GM23248 (cell line): ENCODE results near the gene BLOC1S1. TPM values are rescaled to one million over a fixed set of nuclear protein-coding genes. Genes with fewer than 3 reads are reported as not detected.
A peak's percentile ranks its signal among the peaks of the same experiment; 100 is the strongest.

Experiments
- DNase-seq: peaks from one replicate; pipeline ENCODE4 v3.0.0-alpha.2; 2015
- H2AFZ ChIP-seq: fragments of 200-600 bp; sonication (generic); 2 replicates; pipeline ENCODE4 v1.6.1; 2016; ENCODE audit warnings: antibody characterized with exemption
- H3F3A ChIP-seq: fragments of 200-600 bp; sonication (generic); 2 replicates; pipeline ENCODE4 v1.6.1; 2016; ENCODE audit warnings: mild to moderate bottlenecking, antibody characterized with exemption, mixed run types; ENCODE audit not compliant: insufficient read depth
- H3K27ac ChIP-seq: fragments of 200-600 bp; sonication (generic); 2 replicates; pipeline ENCODE4 v1.5.1; 2016; ENCODE audit warnings: mild to moderate bottlenecking
- H3K27me3 ChIP-seq: fragments of 200-600 bp; sonication (generic); replicated peaks from 2 replicates; pipeline ENCODE4 v1.6.1; 2016; ENCODE audit warnings: mild to moderate bottlenecking; ENCODE audit not compliant: insufficient read depth
- H3K36me3 ChIP-seq: fragments of 200-600 bp; sonication (generic); 2 replicates; pipeline ENCODE4 v1.6.1; 2016; ENCODE audit warnings: low read depth, mild to moderate bottlenecking
- H3K4me1 ChIP-seq: fragments of 200-600 bp; sonication (generic); 2 replicates; pipeline ENCODE4 v1.6.1; 2016; ENCODE audit warnings: mild to moderate bottlenecking; ENCODE audit not compliant: insufficient read depth
- H3K4me2 ChIP-seq: fragments of 200-600 bp; sonication (generic); one replicate; pipeline ENCODE4 v1.6.1; 2016; ENCODE audit warnings: mild to moderate bottlenecking; ENCODE audit not compliant: unreplicated experiment
- H3K4me3 ChIP-seq: fragments of 200-600 bp; sonication (generic); 2 replicates; pipeline ENCODE4 v1.5.1; 2016; ENCODE audit warnings: mild to moderate bottlenecking
- H3K79me2 ChIP-seq: fragments of 200-600 bp; sonication (generic); 2 replicates; pipeline ENCODE4 v1.6.1; 2016; ENCODE audit warnings: mild to moderate bottlenecking; ENCODE audit not compliant: insufficient read depth
- H3K9ac ChIP-seq: fragments of 200-600 bp; sonication (generic); 2 replicates; pipeline ENCODE4 v1.6.1; 2016; ENCODE audit warnings: mild to moderate bottlenecking
- H3K9me2 ChIP-seq: fragments of 200-600 bp; sonication (generic); 2 replicates; pipeline ENCODE4 v1.6.1; 2016; ENCODE audit warnings: mixed run types, mild to moderate bottlenecking, moderate library complexity; ENCODE audit not compliant: insufficient read depth
- H3K9me3 ChIP-seq: fragments of 200-600 bp; sonication (generic); one replicate; pipeline ENCODE4 v1.6.1; 2017; ENCODE audit warnings: low read depth
- H4K20me1 ChIP-seq: fragments of 200-600 bp; sonication (generic); 2 replicates; pipeline ENCODE4 v1.6.0; 2016; ENCODE audit not compliant: insufficient read depth
- EZH2 ChIP-seq: fragments of 200-600 bp; sonication (generic); IDR thresholded peaks from 2 replicates; pipeline ENCODE4 v1.6.1; 2018; ENCODE audit warnings: antibody characterized with exemption, mild to moderate bottlenecking; ENCODE audit not compliant: insufficient read depth, poor library complexity, severe bottlenecking
- EZH2phosphoT487 ChIP-seq: fragments of 200-600 bp; sonication (generic); IDR thresholded peaks from 2 replicates; pipeline ENCODE4 v1.6.1; 2018; ENCODE audit warnings: antibody characterized with exemption, moderate library complexity, mild to moderate bottlenecking, low read depth; ENCODE audit not compliant: insufficient read depth
- WGBS, 2 experiments: methylation state at CpG; one replicate each; pipeline ENCODE4 v1.1.6; 2015 to 2017; ENCODE audit warnings: low lambda C conversion rate in 2 of 2, low coverage in 1 of 2; ENCODE audit errors: missing lambda C conversion rate in 2 of 2; 5-methylcytosine and 5-hydroxymethylcytosine counted together
- in situ Hi-C: fragments of 300-500 bp; cut with MboI; formaldehyde crosslinking; loops from 2 replicates; pipeline ENCODE4 v1.15.0; 2020
- polyA plus RNA-seq: library from polyadenylated mRNA; unstranded; fragments of >200 nt; fragmentation: Nextera tagmentation; extraction: Ambion mirVana; gene quantifications from 2 replicates; pipeline ENCODE4 v1.2.1, GENCODE V29; 2016
- total RNA-seq: library from RNA; depleted of rRNA; stranded (reverse); fragments of >200 nt; shearing (Covaris generic); gene quantifications from 2 replicates; pipeline ENCODE4 v1.2.3, GENCODE V29; 2014; rRNA removed

BLOC1S1 gene
- total RNA-seq (47.6 and 110 TPM in 2 replicates), polyA plus RNA-seq (193 and 197 TPM in 2 replicates)

DNA sequence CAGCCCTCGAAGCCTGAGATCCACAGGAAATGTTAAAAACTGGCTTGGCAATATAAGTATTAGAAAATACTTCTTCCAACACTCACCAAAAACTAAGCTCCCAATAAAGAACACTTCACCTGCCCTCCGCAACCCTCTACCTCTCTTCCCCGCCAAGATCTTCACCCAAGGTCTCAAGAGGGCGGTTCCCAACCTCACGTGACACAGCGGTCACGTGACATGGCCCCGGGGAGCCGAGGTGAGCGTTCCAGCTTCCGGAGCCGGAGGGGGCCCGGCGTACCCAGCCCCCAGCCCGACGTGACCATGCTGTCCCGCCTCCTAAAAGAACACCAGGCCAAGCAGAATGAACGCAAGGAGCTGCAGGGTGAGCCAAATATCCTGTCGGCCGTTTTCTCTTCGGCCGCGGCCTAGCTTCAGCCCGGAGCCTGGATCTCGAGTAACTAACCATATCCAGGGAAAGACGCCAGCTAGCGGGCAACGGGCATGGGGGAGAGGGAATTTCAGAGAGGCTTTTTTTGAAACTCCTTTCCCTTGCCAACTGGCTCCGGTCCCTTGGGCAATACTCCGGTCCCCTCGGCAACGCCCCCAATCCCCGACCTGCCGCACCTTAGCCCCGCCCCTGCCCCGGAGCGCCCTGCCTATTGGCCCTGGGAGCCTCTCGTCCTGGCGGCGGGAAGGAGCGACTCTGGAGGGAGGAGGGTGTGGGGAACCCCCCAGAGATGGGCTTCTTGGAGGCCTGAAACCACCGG is at the start of gene BLOC1S1:
TSS of gene BLOC1S1 (plus strand) at position 214 of the 749 bp plus-strand sequence. CDS start at position 220, 6 bp downstream.
- H3K4me1 ChIP-seq: peaks cover 68% of the 10 kb centered on the region
- peak within 1 kb of the TSS; percentile 89 for H3K9ac ChIP-seq

DNA sequence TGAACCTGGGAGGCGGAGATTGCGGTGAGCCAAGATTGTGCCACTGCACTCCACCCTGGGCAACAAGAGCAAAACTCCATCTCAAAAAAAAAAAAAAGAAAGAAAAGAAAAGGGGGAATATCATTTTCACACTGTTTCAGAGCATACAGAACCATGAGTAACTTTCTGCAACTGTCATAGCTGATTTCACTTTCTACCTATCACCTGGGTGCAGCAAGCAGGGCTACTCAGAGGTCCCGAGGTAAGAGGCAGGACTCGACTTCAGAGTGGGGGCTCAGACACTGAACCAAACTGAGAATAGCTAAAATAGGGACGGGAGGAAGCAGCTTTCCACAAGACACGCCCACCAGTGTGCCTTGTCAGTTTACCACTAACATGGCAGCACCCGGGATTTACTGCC is 49.3 kb upstream of the BLOC1S1 start:
- DNase-seq: no peak
- Histone ChIP-seq H4K20me1 (no peaks in the 10 kb centered on the region), H3K4me2 (no peak overlapping the region), H3K4me3 (no peak overlapping the region), H3K4me1 (no peaks in the 10 kb centered on the region), H3K9me3 (no peaks in the 10 kb centered on the region), H3K9me2 (no peaks in the 10 kb centered on the region), H3K27ac (no peak overlapping the region), H3K9ac (no peak overlapping the region), H3F3A (no peaks in the 10 kb centered on the region), H2AFZ (no peak overlapping the region), H3K36me3 (no peaks in the 10 kb centered on the region), H3K27me3 (no peaks in the 10 kb centered on the region), H3K79me2 (no peaks in the 10 kb centered on the region)
- WGBS, 2 experiments: 68 to 71% methylated on average over 6 to 7 of the region's 7 CpGs
- in situ Hi-C loops: no loop called here
- no peak for TF ChIP-seq EZH2phosphoT487
- TF ChIP-seq EZH2: no peak

More for the DNA sequence above, at the start of gene BLOC1S1:
- Histone ChIP-seq H3K4me2 (peak within 1 kb of the TSS; percentile 78), H3K9me3 (no peaks in the 10 kb centered on the region), H3K27ac (peak within 1 kb of the TSS; percentile 90), H4K20me1 (no peaks in the 10 kb centered on the region), H3K4me3 (peak within 1 kb of the TSS; percentile 85), H3F3A (peaks cover 72% of the 10 kb centered on the region), H2AFZ (peak within 1 kb of the TSS; percentile 89), H3K27me3 (no peaks in the 10 kb centered on the region), H3K9me2 (no peaks in the 10 kb centered on the region), H3K79me2 (0 out of 2 replicates have a peak, but pooled peaks cover 4% of the 10 kb centered on the region), H3K36me3 (no peaks in the 10 kb centered on the region)
- WGBS, 2 experiments: 2 to 3% methylated on average over 41 to 42 of the region's 42 CpGs
- peak; percentile 92 for DNase-seq
- TF ChIP-seq EZH2phosphoT487 (no peak), EZH2 (no peak)
- in situ Hi-C loops: no loop called here

DNA sequence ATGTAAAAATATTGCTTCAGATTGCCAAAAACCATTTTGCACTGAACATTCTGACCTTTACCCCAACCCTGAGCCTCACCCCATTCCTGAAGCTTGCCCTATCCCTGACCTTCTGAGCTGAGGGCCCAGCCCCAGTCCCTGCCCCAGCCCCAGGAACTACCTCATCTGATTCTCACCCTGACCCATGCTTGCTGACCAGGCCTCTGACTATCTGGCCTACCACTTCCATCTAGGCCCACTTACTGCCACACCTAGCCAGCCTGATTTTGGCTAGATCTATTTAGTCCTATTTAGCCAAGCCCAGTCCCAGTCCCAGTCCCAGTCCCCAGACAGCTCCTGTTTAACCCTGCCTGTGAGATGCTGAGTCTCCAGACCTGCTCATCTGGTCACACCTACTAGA is 45.6 kb upstream of the BLOC1S1 start:
- Histone ChIP-seq H3F3A (no peaks in the 10 kb centered on the region), H3K9me3 (no peaks in the 10 kb centered on the region), H3K79me2 (no peaks in the 10 kb centered on the region), H3K36me3 (no peaks in the 10 kb centered on the region), H3K27me3 (no peaks in the 10 kb centered on the region), H3K9me2 (no peaks in the 10 kb centered on the region), H3K4me3 (no peak overlapping the region), H3K4me1 (no peaks in the 10 kb centered on the region), H3K27ac (no peak overlapping the region), H4K20me1 (no peaks in the 10 kb centered on the region), H3K4me2 (no peak overlapping the region), H3K9ac (no peak overlapping the region), H2AFZ (no peak overlapping the region)
- no peak for DNase-seq
- in situ Hi-C loops: no loop called here
- no peak for TF ChIP-seq EZH2phosphoT487
- no peak for TF ChIP-seq EZH2

DNA sequence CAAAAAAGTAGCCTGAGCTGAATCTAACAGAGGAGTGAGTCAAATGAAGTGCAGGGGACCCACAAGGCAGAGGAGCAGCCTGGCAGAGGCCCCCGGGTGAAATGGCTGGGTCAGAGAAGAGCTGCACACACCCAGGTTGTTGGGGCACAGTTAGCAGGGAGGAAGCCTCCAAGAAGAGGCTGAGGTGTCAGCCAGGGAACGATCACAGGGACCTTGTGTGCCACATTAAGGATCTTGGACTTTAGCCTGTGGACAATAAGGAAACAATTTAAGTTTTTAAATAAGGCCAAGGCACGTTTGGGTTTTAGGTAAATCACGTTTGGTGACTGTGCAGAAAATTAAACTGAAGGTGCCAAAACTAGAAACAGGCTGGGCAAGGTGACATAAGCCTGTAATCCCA is 44.1 kb upstream of the BLOC1S1 start:
- H3K9ac ChIP-seq: no peak overlapping the region
- in situ Hi-C loops: no loop called here
- no peak overlapping the region for H3K4me3 ChIP-seq
- TF ChIP-seq EZH2 (no peak), EZH2phosphoT487 (no peak)
- H3K9me2 ChIP-seq: no peaks in the 10 kb centered on the region
- no peaks in the 10 kb centered on the region for H3K79me2 ChIP-seq
- 16 to 24% methylated on average over 4 of the region's 4 CpGs for WGBS, 2 experiments
- H3K4me1 ChIP-seq: no peaks in the 10 kb centered on the region
- no peak for DNase-seq
- H3K36me3 ChIP-seq: no peaks in the 10 kb centered on the region
- no peaks in the 10 kb centered on the region for H3K9me3 ChIP-seq
- no peaks in the 10 kb centered on the region for H4K20me1 ChIP-seq
- no peaks in the 10 kb centered on the region for H3K27me3 ChIP-seq
- H2AFZ ChIP-seq: no peak overlapping the region
- no peak overlapping the region for H3K4me2 ChIP-seq
- H3F3A ChIP-seq: no peaks in the 10 kb centered on the region
- no peak overlapping the region for H3K27ac ChIP-seq

DNA sequence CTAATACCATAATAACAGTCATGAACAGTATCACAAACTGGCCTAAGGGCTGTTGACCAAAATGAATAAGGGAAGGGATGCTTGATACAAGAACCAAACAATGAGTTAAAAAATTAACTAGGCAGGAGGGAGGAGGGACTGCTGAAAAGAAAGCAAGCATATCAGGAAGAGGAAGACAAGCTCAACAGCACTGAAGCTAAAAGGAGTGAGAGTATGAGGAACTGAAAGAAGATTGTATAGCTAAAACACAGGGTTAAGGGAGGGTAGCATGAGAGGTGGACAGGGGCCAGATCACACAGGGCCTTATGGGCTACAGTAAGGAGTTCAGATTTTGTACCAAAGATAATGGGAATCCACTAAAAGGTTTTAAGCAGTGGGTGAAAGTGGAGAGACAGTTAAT is 42.2 kb upstream of the BLOC1S1 start:
- TF ChIP-seq EZH2: no peak
- no peak for TF ChIP-seq EZH2phosphoT487
- Histone ChIP-seq H3K9me2 (no peaks in the 10 kb centered on the region), H3K9me3 (no peaks in the 10 kb centered on the region), H3K27ac (no peak overlapping the region), H4K20me1 (no peaks in the 10 kb centered on the region), H2AFZ (no peak overlapping the region), H3K4me3 (no peak overlapping the region), H3K36me3 (no peaks in the 10 kb centered on the region), H3K4me2 (no peak overlapping the region), H3K27me3 (no peaks in the 10 kb centered on the region), H3K4me1 (no peaks in the 10 kb centered on the region), H3K9ac (no peak overlapping the region), H3F3A (no peaks in the 10 kb centered on the region), H3K79me2 (no peaks in the 10 kb centered on the region)
- in situ Hi-C loops: no loop called here
- no peak for DNase-seq
